ENCODE results near the gene RFC3. TPM values are rescaled to one million over a fixed set of nuclear protein-coding genes. Genes with fewer than 3 reads are reported as not detected.
"Not testable (repeated sequence)": the region's sequence is repeated elsewhere in the genome, so short reads cannot be mapped to it uniquely, and the experiment has no call there.

The RFC3 gene
- polyA plus RNA-seq, result 10 to 100 TPM in 2 of 4 donors, 1 to 10 TPM in 2; 1.8 to 14.5 (median 7.5) TPM
- long read RNA-seq, donor 1, result 0 reads
- long read RNA-seq, donor 2, result 0 reads
- long read RNA-seq, donor 3, partial matches to known transcripts, result 6 of 10 reads
- long read RNA-seq, donor 3, other reads (novel, unspliced or antisense), result 0 of 10 reads
- long read RNA-seq, donor 4, result 0 reads
- long read RNA-seq, donor 5, result 0 reads
- long read RNA-seq, donor 6, partial matches to known transcripts, result 0 of 1 reads
- long read RNA-seq, donor 6, other reads (novel, unspliced or antisense), result 0 of 1 reads
- long read RNA-seq, donor 7, result 0 reads
- long read RNA-seq, donor 8, partial matches to known transcripts, result 0 of 1 reads
- long read RNA-seq, donor 8, other reads (novel, unspliced or antisense), result 0 of 1 reads
- long read RNA-seq, donor 9, partial matches to known transcripts, result 0 of 2 reads
- long read RNA-seq, donor 9, other reads (novel, unspliced or antisense), result 0 of 2 reads
- long read RNA-seq, donor 10, partial matches to known transcripts, result 0 of 3 reads
- long read RNA-seq, donor 10, other reads (novel, unspliced or antisense), result 0 of 3 reads

GRCh38 chr13:33817901-33818706 lies at the start of gene RFC3:
Gene RFC3, plus strand, starts transcription at chr13:33818149. Its CDS starts 30 bp downstream, at chr13:33818179.
- H3K27me3 ChIP-seq (ENCODE audit: control insufficient read depth in 3 of 3, insufficient read depth in 3 of 3, low read length in 3 of 3), result no peaks in the 10 kb centered on the region
- peak within 1 kb of the TSS; percentile 24 to 79 (median 76) for H3K27ac ChIP-seq (ENCODE audit: low read depth in 1 of 3, low read length in 2 of 3)
- peaks cover 0 to 3% (median 0%) of the 10 kb centered on the region in 3 donors for H3K4me1 ChIP-seq (ENCODE audit: control insufficient read depth in 3 of 3, insufficient read depth in 2 of 3, low read depth in 1 of 3, low read length in 2 of 3)
- WGBS, 3 donors, result 0 to 1% (median 0%) methylated on average over 50 of the region's 50 CpGs
- no peaks in the 10 kb centered on the region for H3K36me3 ChIP-seq (ENCODE audit: control insufficient read depth in 3 of 3, insufficient read depth in 2 of 3, low read depth in 1 of 3, low read length in 3 of 3)
- H3K4me3 ChIP-seq (ENCODE audit: low read depth in 1 of 3, low read length in 3 of 3), result peak within 1 kb of the TSS; percentile 75 to 93 (median 79)
- DNase-seq (peak; percentile 95 to 99), FAIRE-seq (no peak)
- no peaks in the 10 kb centered on the region for H3K9me3 ChIP-seq (ENCODE audit: control insufficient read depth in 2 of 2, insufficient read depth in 1 of 2, low read depth in 1 of 2, low read length in 1 of 2)

- Histone ChIP-seq H3K36me3 (ENCODE audit: control insufficient read depth in 3 of 3, insufficient read depth in 2 of 3, low read depth in 1 of 3, low read length in 3 of 3) (no peaks in the 10 kb centered on the region), H3K27me3 (ENCODE audit: control insufficient read depth in 3 of 3, insufficient read depth in 3 of 3, low read length in 3 of 3) (no peaks in the 10 kb centered on the region), H3K4me1 (ENCODE audit: control insufficient read depth in 3 of 3, insufficient read depth in 2 of 3, low read depth in 1 of 3, low read length in 2 of 3) (no peaks in the 10 kb centered on the region), H3K4me3 (ENCODE audit: low read depth in 1 of 3, low read length in 3 of 3) (no peak overlapping the region), H3K27ac (ENCODE audit: low read depth in 1 of 3, low read length in 2 of 3) (no peak overlapping the region), H3K9me3 (ENCODE audit: control insufficient read depth in 2 of 2, insufficient read depth in 1 of 2, low read depth in 1 of 2, low read length in 1 of 2) (peaks cover 0 to 2% of the 10 kb centered on the region in 2 donors)
- DNase-seq, result no peak
- WGBS, 3 donors, result 39 to 61% (median 41%) methylated on average over 2 of the region's 2 CpGs
- FAIRE-seq, result no peak
These were observed 46.7 kb upstream of the RFC3 start for GRCh38 chr13:33771296-33771695.

- WGBS, 3 donors, result 86 to 93% (median 86%) methylated on average over 5 of the region's 5 CpGs
- Histone ChIP-seq H3K27ac (ENCODE audit: low read depth in 1 of 3, low read length in 2 of 3) (no peak overlapping the region), H3K36me3 (ENCODE audit: control insufficient read depth in 3 of 3, insufficient read depth in 2 of 3, low read depth in 1 of 3, low read length in 3 of 3) (no peaks in the 10 kb centered on the region), H3K4me1 (ENCODE audit: control insufficient read depth in 3 of 3, insufficient read depth in 2 of 3, low read depth in 1 of 3, low read length in 2 of 3) (no peaks in the 10 kb centered on the region), H3K4me3 (ENCODE audit: low read depth in 1 of 3, low read length in 3 of 3) (no peak overlapping the region), H3K9me3 (ENCODE audit: control insufficient read depth in 2 of 2, insufficient read depth in 1 of 2, low read depth in 1 of 2, low read length in 1 of 2) (no peaks in the 10 kb centered on the region), H3K27me3 (ENCODE audit: control insufficient read depth in 3 of 3, insufficient read depth in 3 of 3, low read length in 3 of 3) (no peaks in the 10 kb centered on the region)
- FAIRE-seq, result no peak
- DNase-seq, result no peak
These were observed 44.0 kb upstream of the RFC3 start for GRCh38 chr13:33773790-33774462.

- H3K9me3 ChIP-seq (ENCODE audit: control insufficient read depth in 2 of 2, insufficient read depth in 1 of 2, low read depth in 1 of 2, low read length in 1 of 2), result no peaks in the 10 kb centered on the region
- H3K27ac ChIP-seq (ENCODE audit: low read depth in 1 of 3, low read length in 2 of 3), result no peak overlapping the region
- DNase-seq (no peak), FAIRE-seq (no peak)
- no peaks in the 10 kb centered on the region for H3K36me3 ChIP-seq (ENCODE audit: control insufficient read depth in 3 of 3, insufficient read depth in 2 of 3, low read depth in 1 of 3, low read length in 3 of 3)
- H3K4me3 ChIP-seq (ENCODE audit: low read depth in 1 of 3, low read length in 3 of 3), result no peak overlapping the region
- no peaks in the 10 kb centered on the region for H3K4me1 ChIP-seq (ENCODE audit: control insufficient read depth in 3 of 3, insufficient read depth in 2 of 3, low read depth in 1 of 3, low read length in 2 of 3)
- 44 to 54% (median 48%) methylated on average over 2 of the region's 2 CpGs for WGBS, 3 donors
- H3K27me3 ChIP-seq (ENCODE audit: control insufficient read depth in 3 of 3, insufficient read depth in 3 of 3, low read length in 3 of 3), result no peaks in the 10 kb centered on the region
These were observed 42.4 kb upstream of the RFC3 start for GRCh38 chr13:33775339-33776108.

- H3K36me3 ChIP-seq (ENCODE audit: control insufficient read depth in 3 of 3, insufficient read depth in 2 of 3, low read depth in 1 of 3, low read length in 3 of 3), result no peaks in the 10 kb centered on the region
- DNase-seq (no peak), FAIRE-seq (no peak)
- no peaks in the 10 kb centered on the region for H3K27me3 ChIP-seq (ENCODE audit: control insufficient read depth in 3 of 3, insufficient read depth in 3 of 3, low read length in 3 of 3)
- H3K9me3 ChIP-seq (ENCODE audit: control insufficient read depth in 2 of 2, insufficient read depth in 1 of 2, low read depth in 1 of 2, low read length in 1 of 2), result peaks cover 0 to 4% of the 10 kb centered on the region in 2 donors
- H3K4me3 ChIP-seq (ENCODE audit: low read depth in 1 of 3, low read length in 3 of 3), result no peak overlapping the region
- 37 to 48% (median 48%) methylated on average over 9 of the region's 9 CpGs for WGBS, 3 donors
- no peaks in the 10 kb centered on the region for H3K4me1 ChIP-seq (ENCODE audit: control insufficient read depth in 3 of 3, insufficient read depth in 2 of 3, low read depth in 1 of 3, low read length in 2 of 3)
- H3K27ac ChIP-seq (ENCODE audit: low read depth in 1 of 3, low read length in 2 of 3), result no peak overlapping the region
These were observed 41.6 kb upstream of the RFC3 start for GRCh38 chr13:33776239-33776881.

- H3K27ac ChIP-seq (ENCODE audit: low read depth in 1 of 3, low read length in 2 of 3), result no peak overlapping the region
- H3K36me3 ChIP-seq (ENCODE audit: control insufficient read depth in 3 of 3, insufficient read depth in 2 of 3, low read depth in 1 of 3, low read length in 3 of 3), result no peaks in the 10 kb centered on the region
- no peaks in the 10 kb centered on the region for H3K27me3 ChIP-seq (ENCODE audit: control insufficient read depth in 3 of 3, insufficient read depth in 3 of 3, low read length in 3 of 3)
- peaks cover 0 to 4% (median 0%) of the 10 kb centered on the region in 3 donors for H3K4me1 ChIP-seq (ENCODE audit: control insufficient read depth in 3 of 3, insufficient read depth in 2 of 3, low read depth in 1 of 3, low read length in 2 of 3)
- no peak overlapping the region for H3K4me3 ChIP-seq (ENCODE audit: low read depth in 1 of 3, low read length in 3 of 3)
- peaks cover 0 to 4% of the 10 kb centered on the region in 2 donors for H3K9me3 ChIP-seq (ENCODE audit: control insufficient read depth in 2 of 2, insufficient read depth in 1 of 2, low read depth in 1 of 2, low read length in 1 of 2)
- DNase-seq (no peak), FAIRE-seq (no peak)
- 72 to 79% (median 72%) methylated on average over 4 of the region's 4 CpGs for WGBS, 3 donors
These were observed 35.3 kb upstream of the RFC3 start for GRCh38 chr13:33782631-33783030.

GRCh38 chr13:33783212-33783611 lies 34.7 kb upstream of the RFC3 start:
- H3K4me1 ChIP-seq (ENCODE audit: control insufficient read depth in 3 of 3, insufficient read depth in 2 of 3, low read depth in 1 of 3, low read length in 2 of 3); H3K27ac ChIP-seq (ENCODE audit: low read depth in 1 of 3, low read length in 2 of 3); H3K9me3 ChIP-seq (ENCODE audit: control insufficient read depth in 2 of 2, insufficient read depth in 1 of 2, low read depth in 1 of 2, low read length in 1 of 2); H3K27me3 ChIP-seq (ENCODE audit: control insufficient read depth in 3 of 3, insufficient read depth in 3 of 3, low read length in 3 of 3); DNase-seq; H3K4me3 ChIP-seq (ENCODE audit: low read depth in 1 of 3, low read length in 3 of 3); FAIRE-seq; H3K36me3 ChIP-seq (ENCODE audit: control insufficient read depth in 3 of 3, insufficient read depth in 2 of 3, low read depth in 1 of 3, low read length in 3 of 3): not testable (repeated sequence)
- 42 to 74% (median 43%) methylated on average over 4 of the region's 4 CpGs for WGBS, 3 donors
